Effector CD4-positive, alpha-beta T cell (primary cell): ENCODE data around the gene MRPL57.
"Not testable (repeated sequence)": the region's sequence is repeated elsewhere in the genome, so short reads cannot be mapped to it uniquely, and the experiment has no call there.

Experiments used
- DNase-seq: peaks from one replicate; pipeline ENCODE4 v3.0.0-alpha.2; 2020

MRPL57 gene

GRCh38 chr13:21197606-21198225, 21.3 kb downstream of the MRPL57 start:
- not testable (repeated sequence) for DNase-seq

- DNase-seq: not testable (repeated sequence)
Measured at GRCh38 chr13:21198391-21198790, 21.9 kb downstream of the MRPL57 start.

- DNase-seq: not testable (repeated sequence)
Measured at GRCh38 chr13:21201456-21202190, 25.2 kb downstream of the MRPL57 start.

- DNase-seq: no peak
Measured at GRCh38 chr13:21202767-21203531, 26.5 kb downstream of the MRPL57 start.

- DNase-seq: no peak
Measured at GRCh38 chr13:21208652-21209154, 32.2 kb downstream of the MRPL57 start.

- DNase-seq: no peak
Measured at GRCh38 chr13:21212138-21212775, 35.8 kb downstream of the MRPL57 start.

- DNase-seq: not testable (repeated sequence)
Measured at GRCh38 chr13:21215419-21215818, 39.0 kb downstream of the MRPL57 start.

- no peak for DNase-seq
Measured at GRCh38 chr13:21216332-21216731, 39.9 kb downstream of the MRPL57 start.

GRCh38 chr13:21218351-21219035, 42.0 kb downstream of the MRPL57 start:
- DNase-seq: no peak

- no peak for DNase-seq
Measured at GRCh38 chr13:21219036-21219381, 42.6 kb downstream of the MRPL57 start.

- DNase-seq: not testable (repeated sequence)
Measured at GRCh38 chr13:21219716-21220115, 43.3 kb downstream of the MRPL57 start.

GRCh38 chr13:21221268-21221667, 44.8 kb downstream of the MRPL57 start:
- DNase-seq: no peak

- no peak for DNase-seq
Measured at GRCh38 chr13:21225082-21225481, 48.6 kb downstream of the MRPL57 start.

GRCh38 chr13:21225841-21226581, 49.6 kb downstream of the MRPL57 start:
- no peak for DNase-seq

GRCh38 chr13:21227917-21228316, 51.5 kb downstream of the MRPL57 start:
- no peak for DNase-seq
